ENCODE data around the gene LARGE1.

The LARGE1 gene

DNA sequence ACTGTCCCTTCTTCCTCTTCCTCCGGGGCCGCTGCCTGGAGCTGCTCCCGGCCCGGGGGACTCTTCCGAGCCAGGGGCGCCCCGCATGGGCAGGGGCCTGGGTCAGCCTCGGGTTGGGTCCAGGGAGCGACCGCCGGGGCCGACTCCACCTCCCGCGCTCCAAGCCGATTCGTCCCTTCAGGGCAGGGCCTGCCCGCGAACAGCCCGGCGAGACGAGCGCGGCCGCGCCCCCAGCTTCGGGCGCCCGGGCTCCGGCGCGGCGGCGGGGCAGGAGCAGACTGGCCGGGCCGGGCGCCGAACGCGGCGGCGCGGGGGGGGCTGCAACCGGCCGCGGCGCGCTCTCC, at the start of gene LARGE1:
Gene LARGE1, minus strand, starts transcription at position 280 of the 344 bp plus-strand sequence.
- in situ Hi-C loops (cut with HindIII; ENCODE audit: low sequenced_read_pairs) = no loop called here

DNA sequence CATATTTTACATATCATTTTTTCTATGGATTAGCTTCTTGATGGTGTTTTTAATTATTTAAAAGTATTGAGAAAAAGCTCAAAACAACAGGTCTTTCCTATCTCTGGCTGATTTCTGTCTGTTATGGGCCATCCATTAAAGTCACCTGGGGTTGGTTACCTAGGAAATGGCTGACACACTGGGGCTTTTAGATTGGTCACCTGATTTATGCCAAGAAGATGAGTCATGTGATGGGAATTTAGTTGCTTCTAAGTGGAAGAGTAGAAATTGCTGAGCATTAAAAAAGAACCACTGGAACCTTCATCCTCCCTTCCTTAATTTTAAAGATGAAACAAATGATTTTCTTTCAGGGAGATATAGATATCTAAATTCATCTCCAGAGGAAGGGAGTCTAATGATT, 48.8 kb upstream of the LARGE1 start:
- in situ Hi-C loops (cut with HindIII; ENCODE audit: low sequenced_read_pairs) = no loop called here

DNA sequence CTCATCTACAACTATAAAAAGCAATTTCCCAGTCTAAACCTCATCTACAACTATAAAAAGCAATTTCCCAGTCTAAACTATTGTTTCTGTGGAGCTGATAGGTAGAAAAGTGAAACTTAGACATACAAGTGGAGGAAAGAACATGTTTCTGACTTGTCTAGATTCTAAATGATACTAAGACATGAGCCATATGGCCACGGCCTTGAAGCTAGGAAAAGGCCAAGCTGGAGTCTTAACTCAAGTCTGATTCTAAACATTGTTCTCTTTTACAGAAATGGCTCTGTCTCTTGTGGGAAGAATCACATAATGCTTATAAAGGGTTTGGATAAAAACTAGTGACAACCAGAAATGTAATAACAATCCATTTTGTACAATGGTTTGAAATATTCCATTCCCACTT, 43.8 kb upstream of the LARGE1 start:
- in situ Hi-C loops (cut with HindIII; ENCODE audit: low sequenced_read_pairs) = no loop called here

DNA sequence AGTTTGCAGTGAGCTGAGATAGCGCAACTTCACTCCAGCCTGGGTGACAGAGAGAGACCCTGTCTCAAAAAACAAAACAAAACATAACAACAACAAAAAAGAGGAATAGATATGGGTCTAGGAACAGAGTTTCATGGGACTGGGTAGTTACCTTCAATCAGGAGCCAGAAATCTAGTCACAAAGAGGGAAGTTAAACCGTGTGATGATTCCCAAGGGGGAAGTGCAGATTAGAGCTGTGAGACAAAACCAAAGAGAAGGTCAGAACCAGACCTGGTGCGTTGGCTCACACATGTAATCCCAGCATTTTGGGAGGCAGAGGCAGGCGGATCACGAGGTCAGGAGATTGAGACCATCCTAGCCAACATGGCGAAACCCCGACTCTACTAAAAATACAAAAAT, 42.1 kb upstream of the LARGE1 start:
- in situ Hi-C loops (cut with HindIII; ENCODE audit: low sequenced_read_pairs) = no loop called here

DNA sequence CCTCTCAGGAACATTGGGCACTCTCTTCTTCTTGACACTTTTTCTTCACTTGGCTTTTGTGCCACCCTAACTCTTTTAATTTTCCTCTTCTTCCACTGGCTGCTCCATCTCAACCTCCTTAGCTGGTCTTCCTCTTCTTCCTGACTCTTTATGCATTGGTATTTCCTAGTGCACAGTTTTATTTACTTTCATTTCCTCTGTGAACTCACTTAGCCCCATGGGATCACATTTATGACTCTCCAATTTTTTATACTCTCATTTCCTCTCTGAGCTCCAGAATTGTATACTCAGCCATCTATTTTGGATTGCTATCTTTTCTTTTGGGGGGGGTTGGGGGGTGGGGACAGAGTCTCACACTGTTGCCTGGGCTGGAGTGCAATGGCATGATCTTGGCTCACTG, 38.5 kb upstream of the LARGE1 start:
- in situ Hi-C loops (cut with HindIII; ENCODE audit: low sequenced_read_pairs) = no loop called here

DNA sequence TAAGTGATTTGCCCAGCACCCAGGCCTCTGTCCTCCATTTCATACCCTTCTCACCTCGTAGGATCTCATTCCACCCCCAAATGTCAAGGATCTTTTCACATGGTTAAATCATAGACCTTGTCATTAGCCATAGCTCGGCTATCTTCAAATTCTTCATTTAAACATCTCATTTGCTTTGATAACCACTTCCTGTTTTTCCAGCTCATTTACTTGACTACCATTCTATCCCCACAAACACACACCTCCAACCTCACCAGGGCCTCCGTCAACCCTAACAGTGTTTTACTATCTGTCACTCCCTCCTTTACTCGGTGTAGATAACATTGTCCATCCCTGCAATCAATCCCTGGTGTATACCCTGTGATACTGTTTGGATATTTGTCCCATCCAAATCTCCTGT, 36.8 kb upstream of the LARGE1 start:
- in situ Hi-C loops (cut with HindIII; ENCODE audit: low sequenced_read_pairs) = no loop called here

DNA sequence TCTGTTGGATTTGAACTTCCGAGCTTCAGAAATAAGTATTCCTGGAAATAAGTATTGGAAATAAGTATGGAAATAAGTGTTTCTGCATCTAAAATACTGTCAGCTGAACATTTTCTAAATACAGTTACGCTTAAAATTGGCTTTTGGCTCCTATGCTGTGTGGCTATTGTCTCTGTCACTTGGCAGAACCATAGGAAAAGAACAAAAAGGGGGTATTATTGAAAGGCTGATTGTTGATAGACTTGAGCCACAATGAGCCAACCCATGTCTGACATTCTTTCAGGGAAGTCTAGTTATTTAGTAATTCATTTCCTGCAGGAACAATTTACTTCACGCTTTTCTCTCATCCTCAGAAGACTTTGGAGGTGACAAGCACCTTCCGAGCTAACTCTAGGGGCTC, 32.5 kb upstream of the LARGE1 start:
- in situ Hi-C loops (cut with HindIII; ENCODE audit: low sequenced_read_pairs) = no loop called here

DNA sequence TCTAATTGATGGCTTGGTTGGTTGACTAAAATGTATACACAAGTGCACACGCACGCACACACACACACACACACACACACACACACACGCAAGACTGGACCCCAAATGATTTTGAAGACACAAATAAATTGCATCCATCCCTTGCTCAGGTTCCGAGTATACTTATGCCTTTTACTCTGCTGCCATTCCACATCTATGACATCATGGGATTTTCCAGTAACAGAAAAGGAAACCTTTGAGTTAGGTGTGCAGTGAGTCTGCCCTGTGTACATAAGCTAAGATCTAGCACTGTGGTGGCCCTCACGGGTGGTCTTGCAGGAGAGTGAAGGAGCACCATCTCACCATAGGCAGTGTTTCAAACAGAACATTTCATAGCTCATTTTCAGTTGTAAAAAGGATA, 20.5 kb upstream of the LARGE1 start:
- in situ Hi-C loops (cut with HindIII; ENCODE audit: low sequenced_read_pairs) = no loop called here

DNA sequence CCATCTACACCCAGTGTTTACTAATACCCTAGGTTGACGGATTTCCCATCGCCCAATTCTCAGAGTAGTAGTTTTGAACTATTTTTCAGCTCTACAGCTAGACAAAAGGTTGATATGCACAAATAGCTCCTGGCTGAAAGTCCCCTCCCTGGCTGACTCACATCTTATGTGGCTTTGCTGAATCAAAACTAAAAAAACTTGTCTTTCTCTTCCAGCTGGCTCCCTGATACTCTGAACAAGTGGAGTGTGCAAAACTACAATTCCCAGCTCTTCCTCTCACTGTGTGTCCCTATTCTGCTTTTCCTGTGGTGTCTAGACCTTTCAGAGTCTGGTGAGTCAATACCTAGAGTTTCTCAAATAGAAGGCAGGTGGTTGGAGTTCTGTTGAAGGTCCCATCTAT, 12.7 kb upstream of the LARGE1 start:
- in situ Hi-C loops (cut with HindIII; ENCODE audit: low sequenced_read_pairs) = no loop called here

DNA sequence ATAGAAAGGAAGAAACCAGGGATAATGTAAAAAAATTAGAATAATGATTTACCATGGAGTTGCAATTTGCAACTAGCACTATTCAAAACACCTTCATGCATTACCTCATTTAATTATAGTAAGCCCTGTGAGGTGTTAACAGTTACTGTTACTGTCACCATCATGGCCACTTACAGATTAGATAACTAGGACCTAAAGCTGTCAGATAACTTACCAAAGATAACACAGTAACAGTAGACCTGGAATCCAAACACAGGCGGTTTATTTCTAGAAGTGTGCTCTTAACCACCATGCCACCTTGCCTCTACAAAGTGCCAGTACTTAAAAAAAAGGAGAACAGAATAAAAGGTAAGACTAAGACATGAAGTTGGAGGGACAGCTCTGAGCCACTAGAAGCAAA, 11.1 kb upstream of the LARGE1 start:
- in situ Hi-C loops (cut with HindIII; ENCODE audit: low sequenced_read_pairs) = no loop called here

DNA sequence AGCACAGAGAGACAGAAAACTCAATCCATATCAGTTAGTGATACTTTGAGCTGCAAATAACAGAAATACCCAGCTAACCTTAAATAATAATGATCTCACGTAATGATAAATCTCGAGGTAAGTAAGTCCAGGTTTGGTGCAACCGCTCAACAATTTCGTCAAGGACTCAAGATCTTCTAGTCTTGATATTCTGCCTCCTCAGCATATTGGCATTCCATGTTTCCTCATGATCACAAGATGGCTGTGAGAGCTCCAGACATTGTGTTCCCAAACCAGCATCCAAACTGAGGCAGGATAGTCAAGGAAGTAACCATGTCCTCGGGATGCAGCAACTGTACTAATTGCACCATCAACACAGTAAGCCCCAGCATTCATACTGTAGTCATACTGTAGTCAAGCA, 7.5 kb upstream of the LARGE1 start:
- in situ Hi-C loops (cut with HindIII; ENCODE audit: low sequenced_read_pairs) = no loop called here

DNA sequence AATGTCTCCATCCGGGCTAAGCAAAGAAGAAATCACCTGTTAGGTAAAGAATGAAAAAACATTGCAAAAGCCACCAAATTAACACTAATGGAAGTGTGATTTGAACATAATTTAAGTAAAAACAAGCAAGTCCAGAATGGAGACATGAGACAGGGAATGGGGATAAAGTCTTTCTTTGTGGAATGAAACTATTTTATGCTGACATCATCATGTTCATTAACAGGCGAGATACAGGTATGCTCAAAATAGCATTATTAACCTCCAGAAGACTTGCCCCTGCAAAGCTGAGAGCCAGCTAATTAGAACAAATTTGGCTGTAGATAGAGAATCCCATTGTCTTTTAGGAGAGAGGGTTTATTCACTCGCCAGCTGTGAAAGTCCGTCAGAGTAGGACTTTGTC, 4.9 kb upstream of the LARGE1 start:
- in situ Hi-C loops (cut with HindIII; ENCODE audit: low sequenced_read_pairs) = no loop called here

DNA sequence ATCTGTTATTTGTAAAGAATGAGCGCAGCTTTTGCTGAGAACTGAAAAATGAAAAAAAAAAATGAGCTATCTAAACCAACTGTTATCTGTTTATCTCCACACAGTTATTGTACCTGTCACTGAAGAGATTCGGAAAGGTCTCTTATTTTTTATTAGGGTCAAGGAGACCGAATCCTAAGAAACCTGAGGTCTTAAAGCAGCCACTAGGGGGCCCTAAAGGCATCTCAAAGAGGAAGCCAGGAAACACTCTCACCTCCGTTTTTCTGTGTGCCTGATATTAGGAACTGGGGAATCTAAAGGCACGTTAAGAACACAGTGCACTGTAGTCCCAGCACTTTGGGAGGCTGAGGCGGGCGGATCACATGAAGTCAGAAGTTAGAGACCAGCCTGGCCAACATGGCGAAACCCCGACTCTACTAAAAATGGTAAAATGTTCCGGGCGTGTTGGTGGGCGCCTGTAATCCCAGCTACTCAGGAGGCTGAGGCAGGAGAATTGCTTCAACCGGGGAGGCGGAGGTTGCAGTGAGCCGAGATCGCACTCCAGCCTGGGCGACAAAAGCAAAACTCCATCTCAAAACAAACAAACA, 3.5 kb upstream of the LARGE1 start:
- in situ Hi-C loops (cut with HindIII; ENCODE audit: low sequenced_read_pairs) = no loop called here

DNA sequence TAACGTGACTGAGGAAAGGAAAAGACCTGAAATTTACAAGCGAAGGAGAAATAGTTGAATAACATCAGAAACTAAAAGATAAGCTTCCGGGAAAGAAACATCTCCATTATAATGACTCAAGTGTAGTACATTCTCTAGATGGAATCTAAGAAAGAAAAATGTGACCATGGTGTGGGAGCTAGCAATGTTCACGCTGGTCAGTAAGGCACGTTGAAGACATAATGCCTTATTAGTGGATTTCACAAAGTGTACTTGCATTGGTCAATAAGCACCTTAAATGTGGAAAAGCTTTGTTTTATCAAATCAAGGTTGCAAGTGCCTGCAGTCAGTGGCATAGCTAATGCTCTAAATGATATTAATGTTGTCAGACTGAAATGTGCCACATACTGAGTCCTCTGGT, 2.8 kb upstream of the LARGE1 start:
- in situ Hi-C loops (cut with HindIII; ENCODE audit: low sequenced_read_pairs) = no loop called here

DNA sequence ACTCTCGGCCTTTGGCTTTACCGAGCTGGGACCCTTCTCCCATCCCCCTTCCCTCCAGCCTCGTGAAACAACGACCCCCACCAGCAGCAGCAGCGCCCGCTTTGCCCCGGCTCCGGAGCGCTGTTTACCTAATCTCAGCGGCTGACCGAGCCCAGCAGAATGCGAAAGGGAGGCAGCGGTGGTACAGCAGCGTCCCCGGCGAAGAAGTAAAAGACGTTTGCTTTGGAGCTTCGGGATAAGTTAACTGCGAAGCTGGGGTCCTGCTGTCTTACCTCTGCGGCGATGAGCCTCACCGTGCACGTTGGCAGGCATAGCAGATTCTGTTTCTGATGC, 2.0 kb upstream of the LARGE1 start:
- in situ Hi-C loops (cut with HindIII; ENCODE audit: low sequenced_read_pairs) = no loop called here

DNA sequence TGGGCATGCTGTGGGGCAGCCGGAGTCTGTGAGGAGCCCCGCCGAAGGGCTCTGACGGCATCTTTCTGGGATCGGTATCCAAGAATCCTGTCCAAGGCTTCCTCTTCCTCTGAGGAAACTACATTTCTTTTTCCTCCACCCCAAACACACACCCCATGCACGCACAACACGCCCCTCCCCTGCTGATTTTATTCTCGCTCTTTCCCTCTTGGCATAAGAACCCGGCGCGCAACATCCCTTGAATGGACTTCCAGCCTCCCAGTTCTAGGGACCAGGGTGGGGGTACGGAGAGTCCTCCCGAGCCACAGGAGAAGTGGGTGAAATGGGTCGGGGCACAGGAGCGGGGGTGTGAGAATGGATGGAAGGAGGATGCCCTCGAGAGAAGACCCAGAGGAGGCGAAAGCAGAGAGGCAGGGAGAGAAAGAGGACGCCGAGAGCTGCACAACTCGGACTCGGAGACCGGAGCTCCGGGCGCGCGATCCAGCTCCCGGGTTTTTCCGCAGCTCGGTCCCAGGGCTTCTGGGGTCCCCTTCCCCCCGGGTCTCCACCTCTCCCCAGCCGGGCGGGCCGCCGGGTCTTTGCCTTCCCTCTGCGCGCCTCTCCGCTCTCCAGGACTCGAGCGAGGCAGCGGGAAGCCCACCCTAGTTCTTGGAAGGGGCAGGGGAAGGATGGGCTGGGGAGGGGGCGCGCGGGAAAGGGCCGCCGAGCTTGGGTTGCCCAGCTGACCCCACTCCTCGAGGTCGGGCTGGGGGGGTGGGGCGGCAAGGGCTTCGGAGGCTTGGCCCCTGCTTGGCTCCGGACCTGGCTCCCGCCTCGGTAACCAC, 1.5 kb upstream of the LARGE1 start:
- in situ Hi-C loops (cut with HindIII; ENCODE audit: low sequenced_read_pairs) = no loop called here

DNA sequence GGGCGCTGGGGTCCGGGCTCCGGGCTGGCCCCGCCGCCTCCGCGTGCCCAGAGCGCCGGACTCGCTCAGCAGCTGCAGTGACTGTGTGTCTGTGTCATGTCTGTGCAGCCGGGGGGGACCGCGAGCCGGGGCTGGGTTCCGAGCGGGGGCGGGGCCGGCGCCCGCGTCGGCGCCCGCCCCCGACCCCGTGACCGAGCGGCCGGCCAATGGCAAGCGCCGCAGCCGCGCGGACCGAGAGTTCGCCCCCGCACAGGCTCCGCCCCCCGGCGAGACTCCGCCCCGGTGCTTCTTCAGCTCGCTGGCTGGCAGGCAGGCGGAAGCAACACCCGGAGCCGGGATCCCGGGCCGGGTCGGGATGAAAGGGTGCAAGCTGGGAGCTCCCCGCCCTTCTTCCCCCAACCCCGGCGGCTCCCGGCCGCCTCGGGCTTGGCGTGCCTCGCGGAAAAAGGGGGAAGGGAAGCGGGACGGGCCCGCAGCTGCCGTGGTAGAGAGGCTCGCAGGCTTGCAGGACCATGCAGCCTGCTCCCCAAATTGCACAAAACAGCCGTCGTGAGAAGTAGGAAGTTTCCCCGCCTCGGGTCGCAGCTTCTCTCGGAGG, 750 bp upstream of the LARGE1 start:
- in situ Hi-C loops (cut with HindIII; ENCODE audit: low sequenced_read_pairs) = no loop called here

DNA sequence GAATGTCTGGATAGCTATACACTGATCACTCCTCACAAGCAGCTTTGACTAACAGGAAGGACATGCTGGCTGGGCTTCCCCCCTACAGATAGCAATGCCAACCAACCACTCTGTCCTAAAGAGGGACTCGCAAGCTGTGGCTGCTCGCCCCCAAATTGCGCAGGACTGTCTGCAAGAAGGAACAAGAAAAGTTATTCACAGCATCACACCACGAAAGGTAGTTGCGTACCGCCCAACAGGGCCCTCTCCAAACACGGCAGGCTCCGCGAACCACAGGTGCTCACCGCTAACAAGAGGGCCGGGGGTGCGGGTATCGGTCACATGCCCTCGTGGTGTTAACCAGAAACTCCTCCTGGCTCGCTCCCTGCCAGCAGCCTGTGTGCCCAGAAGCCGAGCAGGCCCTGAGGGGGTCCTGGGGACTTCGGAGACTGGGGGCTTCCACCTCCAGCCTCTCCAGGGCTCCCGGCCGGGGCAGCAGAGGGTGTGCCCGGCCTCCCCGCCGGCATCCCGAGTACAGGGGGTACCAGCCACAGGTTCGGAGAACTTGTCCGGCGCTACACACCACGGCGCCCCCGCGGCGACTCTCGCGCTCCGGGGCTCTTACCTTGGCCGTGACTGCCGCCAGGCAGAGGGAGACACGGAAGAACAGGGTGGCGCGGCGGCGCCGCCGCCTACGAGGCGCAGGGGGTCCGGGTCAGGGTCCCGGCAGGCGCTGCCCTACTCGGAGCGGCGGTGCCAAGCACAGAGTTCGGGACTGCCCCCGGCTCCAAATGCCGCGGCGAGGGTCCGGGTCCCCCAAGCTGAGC, 682 bp downstream of the LARGE1 start:
- in situ Hi-C loops (cut with HindIII; ENCODE audit: low sequenced_read_pairs) = no loop called here

DNA sequence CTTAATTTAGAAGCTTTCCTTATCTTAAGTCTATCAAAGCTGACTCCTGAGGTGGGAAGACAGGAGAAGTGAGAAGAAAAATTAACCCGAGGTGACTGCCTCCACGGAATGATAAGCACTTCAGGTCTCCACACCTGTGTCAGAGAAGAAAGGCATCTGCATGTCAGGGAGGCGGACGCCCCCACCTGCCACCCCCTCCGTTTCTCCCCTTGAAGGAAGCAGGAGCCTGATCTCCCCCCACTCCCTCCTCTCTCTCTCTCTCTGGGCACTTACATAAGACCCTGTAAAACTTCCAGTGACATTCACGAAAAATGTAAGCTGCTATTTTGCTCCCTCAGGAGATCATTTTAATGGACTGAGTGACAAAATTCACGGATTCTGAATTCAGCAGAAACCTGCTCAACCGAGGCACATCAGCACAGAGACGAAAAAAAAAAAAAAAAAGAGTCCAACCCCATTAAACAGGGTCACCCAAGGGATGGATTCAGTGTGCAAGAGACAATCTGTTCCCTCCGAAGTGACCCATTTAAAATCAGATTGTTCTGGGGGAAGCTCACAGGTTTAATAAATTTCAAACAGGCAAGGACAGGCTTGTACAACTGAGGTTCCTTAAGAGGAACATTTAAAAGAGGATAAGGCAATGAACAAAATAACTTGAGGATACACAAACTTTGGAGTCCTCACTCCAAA, 1.5 kb downstream of the LARGE1 start:
- in situ Hi-C loops (cut with HindIII; ENCODE audit: low sequenced_read_pairs) = no loop called here

DNA sequence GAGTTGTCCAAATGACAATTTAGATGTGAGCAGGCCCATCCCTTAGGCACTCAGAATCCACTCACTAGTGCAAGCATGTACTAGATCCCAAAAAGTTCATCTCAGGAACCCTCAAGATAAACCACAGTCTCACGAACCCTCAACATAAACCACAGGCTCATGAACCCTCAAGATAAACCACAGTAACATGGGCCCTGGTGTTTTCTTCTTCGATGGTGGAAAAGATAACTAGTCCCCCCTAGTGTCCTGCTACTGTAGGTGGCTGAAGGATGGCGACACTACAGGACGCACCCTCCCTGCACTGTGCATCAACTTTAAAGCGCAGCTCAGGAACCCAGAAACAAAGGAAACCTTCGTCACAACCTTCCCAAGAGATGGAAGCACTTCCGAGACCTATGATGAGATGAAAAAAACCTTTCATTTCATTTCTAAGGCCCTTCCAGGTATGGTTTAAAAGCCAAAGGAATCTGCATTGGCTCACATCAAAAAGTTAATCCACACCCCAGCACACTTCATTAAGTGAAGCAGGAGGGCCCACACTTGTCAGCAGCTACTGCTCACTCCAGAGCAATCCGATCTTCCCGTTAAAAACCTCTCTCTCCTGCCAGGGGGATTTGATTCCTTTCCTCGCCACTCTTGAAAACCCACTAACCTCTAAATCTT, 2.4 kb downstream of the LARGE1 start:
- in situ Hi-C loops (cut with HindIII; ENCODE audit: low sequenced_read_pairs) = no loop called here

DNA sequence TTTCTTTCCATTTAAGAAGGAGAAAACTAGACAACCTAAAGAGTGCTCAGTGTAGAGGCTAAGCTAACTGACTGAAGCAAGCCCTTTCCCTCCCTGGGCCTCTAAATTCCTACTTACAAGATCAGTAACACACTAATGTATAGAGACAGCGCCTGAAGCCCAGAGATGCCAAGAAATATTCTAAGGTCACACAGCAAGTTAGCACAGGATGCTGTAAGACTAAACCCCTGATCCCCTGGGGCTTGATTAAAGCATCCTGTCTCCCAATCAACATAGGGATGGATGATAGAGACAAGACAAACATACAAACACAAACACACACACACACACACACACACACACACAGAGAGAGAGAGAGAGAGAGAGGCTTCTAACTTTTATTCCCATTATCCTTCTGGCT, 5.6 kb downstream of the LARGE1 start:
- in situ Hi-C loops (cut with HindIII; ENCODE audit: low sequenced_read_pairs) = no loop called here

Measured in DLD1 (cell line).